IPS-18a (cell line): Measurements from ENCODE around the gene SEC11A.

Experiments used
- H3K27ac ChIP-seq: one replicate; pipeline ENCODE4 v1.5.1; 2013; ENCODE audit warnings: low read length
- H3K27me3 ChIP-seq: one replicate; pipeline ENCODE4 v1.6.1; 2013; ENCODE audit warnings: mild to moderate bottlenecking, low read length; ENCODE audit not compliant: control insufficient read depth, insufficient read depth
- H3K36me3 ChIP-seq: one replicate; pipeline ENCODE4 v1.6.1; 2013; ENCODE audit warnings: low read depth, low read length; ENCODE audit not compliant: control insufficient read depth
- H3K4me1 ChIP-seq: one replicate; pipeline ENCODE4 v1.6.1; 2013; ENCODE audit warnings: low read depth, low read length; ENCODE audit not compliant: control insufficient read depth
- H3K4me3 ChIP-seq: one replicate; pipeline ENCODE4 v1.5.1; 2013; ENCODE audit warnings: low read length
- H3K9ac ChIP-seq: one replicate; pipeline ENCODE4 v1.6.1; 2013; ENCODE audit warnings: mild to moderate bottlenecking, low read length, moderate library complexity
- H3K9me3 ChIP-seq: one replicate; pipeline ENCODE4 v1.6.1; 2013; ENCODE audit warnings: low read depth, low read length; ENCODE audit not compliant: control insufficient read depth

The SEC11A gene

GRCh38 chr15:84631706-84632272 is 84.2 kb downstream of the SEC11A start:
- no peaks in the 10 kb centered on the region for H3K36me3 ChIP-seq
- peaks cover 6% of the 10 kb centered on the region for H3K4me1 ChIP-seq
- H3K27ac ChIP-seq: no peak overlapping the region
- peak overlapping the region; percentile 6 for H3K9ac ChIP-seq
- peaks cover 44% of the 10 kb centered on the region for H3K27me3 ChIP-seq
- H3K9me3 ChIP-seq: no peaks in the 10 kb centered on the region
- H3K4me3 ChIP-seq: peak overlapping the region; percentile 63

- no peaks in the 10 kb centered on the region for H3K36me3 ChIP-seq
- H3K9ac ChIP-seq: no peak overlapping the region
- peaks cover 6% of the 10 kb centered on the region for H3K4me1 ChIP-seq
- H3K4me3 ChIP-seq: no peak overlapping the region
- H3K9me3 ChIP-seq: no peaks in the 10 kb centered on the region
- H3K27ac ChIP-seq: no peak overlapping the region
- peaks cover 23% of the 10 kb centered on the region for H3K27me3 ChIP-seq
These were observed 86.9 kb downstream of the SEC11A start for GRCh38 chr15:84629033-84629432.

GRCh38 chr15:84625123-84625522 is 90.8 kb downstream of the SEC11A start:
- Histone ChIP-seq H3K27me3 (no peaks in the 10 kb centered on the region), H3K4me1 (no peaks in the 10 kb centered on the region), H3K9ac (no peak overlapping the region), H3K36me3 (peaks cover 24% of the 10 kb centered on the region), H3K9me3 (peaks cover 22% of the 10 kb centered on the region), H3K4me3 (no peak overlapping the region), H3K27ac (no peak overlapping the region)

DNA sequence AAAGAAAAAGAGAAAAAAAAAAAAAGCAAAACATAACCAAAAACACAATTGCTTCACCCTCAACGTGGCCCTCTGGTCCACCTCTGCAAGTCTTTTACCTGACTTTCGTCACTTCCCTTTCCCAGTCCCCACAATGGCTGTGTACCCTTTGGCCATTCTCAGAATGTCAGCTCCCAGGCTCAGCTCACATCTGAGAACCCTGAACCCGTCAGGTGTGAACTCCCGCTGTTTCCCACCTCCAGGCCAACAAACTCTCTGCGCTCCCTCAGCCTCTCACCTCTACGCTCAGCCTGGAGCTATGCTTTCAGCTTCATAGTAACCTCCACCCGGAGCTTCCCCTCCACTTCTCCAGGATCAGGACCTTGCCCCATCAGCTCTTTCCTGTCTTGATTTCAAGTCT is 91.6 kb downstream of the SEC11A start:
- no peaks in the 10 kb centered on the region for H3K27me3 ChIP-seq
- no peak overlapping the region for H3K27ac ChIP-seq
- peaks cover 28% of the 10 kb centered on the region for H3K9me3 ChIP-seq
- H3K36me3 ChIP-seq: peaks cover 24% of the 10 kb centered on the region
- H3K4me3 ChIP-seq: no peak overlapping the region
- no peaks in the 10 kb centered on the region for H3K4me1 ChIP-seq
- no peak overlapping the region for H3K9ac ChIP-seq

GRCh38 chr15:84621358-84621979 is 94.5 kb downstream of the SEC11A start:
- Histone ChIP-seq H3K4me1 (no peaks in the 10 kb centered on the region), H3K27ac (no peak overlapping the region), H3K4me3 (no peak overlapping the region), H3K9ac (no peak overlapping the region), H3K36me3 (peaks cover 24% of the 10 kb centered on the region), H3K27me3 (no peaks in the 10 kb centered on the region), H3K9me3 (peaks cover 28% of the 10 kb centered on the region)

GRCh38 chr15:84620626-84621025 is 95.3 kb downstream of the SEC11A start:
- Histone ChIP-seq H3K27me3 (no peaks in the 10 kb centered on the region), H3K27ac (no peak overlapping the region), H3K4me3 (no peak overlapping the region), H3K9ac (no peak overlapping the region), H3K4me1 (no peaks in the 10 kb centered on the region), H3K36me3 (peaks cover 24% of the 10 kb centered on the region), H3K9me3 (peaks cover 28% of the 10 kb centered on the region)
